ENCODE results near the gene FAM53A. TPM values are rescaled to one million over a fixed set of nuclear protein-coding genes. Genes with fewer than 3 reads are reported as not detected.

FAM53A gene
- total RNA-seq, result 1 to 10 TPM in 2 of 3 donors, under 1 TPM in 1; 0.65 to 1.8 (median 1.4) TPM
- long read RNA-seq, donor 1, partial matches to known transcripts, result 0 of 9 reads
- long read RNA-seq, donor 1, other reads (novel, unspliced or antisense), result 6 of 9 reads
- long read RNA-seq, donor 2, partial matches to known transcripts, result 0 of 1 reads
- long read RNA-seq, donor 2, other reads (novel, unspliced or antisense), result 1 of 1 reads

GRCh38 chr4:1683736-1684505 is at the start of gene FAM53A:
Gene FAM53A (minus strand): TSS chr4:1684313. CDS start chr4:1668741, 15,572 bp downstream.
- DNase-seq (peak in 2 of 3 donors; percentile 35 to 94), ATAC-seq (peak; percentile 97)
- TF ChIP-seq CTCF (IDR thresholded peaks at IDR 0.05), result no peak
- intact Hi-C loops (cut with DNase I, micrococcal nuclease), result no loop called here
- H3K4me3 ChIP-seq, result peak within 1 kb of the TSS; percentile 24
- no peaks in the 10 kb centered on the region for H3K4me1 ChIP-seq (ENCODE audit: low read depth)
- H3K9me3 ChIP-seq, result no peaks in the 10 kb centered on the region
- no peaks in the 10 kb centered on the region for H3K36me3 ChIP-seq (ENCODE audit: low read depth)

- TF ChIP-seq CTCF (IDR thresholded peaks at IDR 0.05), result no peak
Measured at GRCh38 chr4:1732911-1733310, 48.8 kb upstream of the FAM53A start.

GRCh38 chr4:1731180-1731579 is 47.1 kb upstream of the FAM53A start:
- TF ChIP-seq CTCF (IDR thresholded peaks at IDR 0.05), result no peak
- DNase-seq (peak in 1 of 3 donors; percentile 24), ATAC-seq (no peak)
- H3K36me3 ChIP-seq (ENCODE audit: low read depth), result no peaks in the 10 kb centered on the region
- no peaks in the 10 kb centered on the region for H3K4me1 ChIP-seq (ENCODE audit: low read depth)
- intact Hi-C loops (cut with DNase I, micrococcal nuclease), result no loop called here
- no peak overlapping the region for H3K4me3 ChIP-seq
- no peaks in the 10 kb centered on the region for H3K9me3 ChIP-seq

More at GRCh38 chr4:1732911-1733310, 48.8 kb upstream of the FAM53A start:
- no peaks in the 10 kb centered on the region for H3K36me3 ChIP-seq (ENCODE audit: low read depth)
- no peak overlapping the region for H3K4me3 ChIP-seq
- intact Hi-C loops (cut with DNase I, micrococcal nuclease), result no loop called here
- no peaks in the 10 kb centered on the region for H3K4me1 ChIP-seq (ENCODE audit: low read depth)
- H3K9me3 ChIP-seq, result peaks cover 2% of the 10 kb centered on the region
- DNase-seq, result no peak
- no peak for ATAC-seq

GRCh38 chr4:1730532-1731135 is 46.5 kb upstream of the FAM53A start:
- H3K9me3 ChIP-seq, result no peaks in the 10 kb centered on the region
- DNase-seq (peak in 1 of 3 donors; percentile 38), ATAC-seq (no peak)
- no peak for TF ChIP-seq CTCF (IDR thresholded peaks at IDR 0.05)
- intact Hi-C loops (cut with DNase I, micrococcal nuclease), result no loop called here
- no peaks in the 10 kb centered on the region for H3K36me3 ChIP-seq (ENCODE audit: low read depth)
- H3K4me3 ChIP-seq, result no peak overlapping the region
- H3K4me1 ChIP-seq (ENCODE audit: low read depth), result no peaks in the 10 kb centered on the region

- Histone ChIP-seq H3K4me3 (no peak overlapping the region), H3K4me1 (ENCODE audit: low read depth) (no peaks in the 10 kb centered on the region), H3K36me3 (ENCODE audit: low read depth) (no peaks in the 10 kb centered on the region), H3K9me3 (no peaks in the 10 kb centered on the region)
- no peak for ATAC-seq
- intact Hi-C loops (cut with DNase I, micrococcal nuclease), result no loop called here
- TF ChIP-seq CTCF (IDR thresholded peaks at IDR 0.05), result no peak
- DNase-seq, result peak in 1 of 3 donors; percentile 48
Measured at GRCh38 chr4:1728061-1728980, 44.2 kb upstream of the FAM53A start.
